Neural progenitor cell (in vitro differentiated cells): Measurements from ENCODE around the gene ZNF324.
"Not testable (repeated sequence)": the region's sequence is repeated elsewhere in the genome, so short reads cannot be mapped to it uniquely, and the experiment has no call there.

ENCODE experiments used
- CTCF ChIP-seq: fragments of 200-600 bp; sonication (generic); IDR thresholded peaks from 2 replicates; pipeline ENCODE4 v1.5.1; 2017; ENCODE audit warnings: antibody characterized with exemption, mild to moderate bottlenecking
- EZH2 ChIP-seq: fragments of 200-600 bp; sonication (generic); IDR thresholded peaks from 2 replicates; pipeline ENCODE4 v1.6.1; 2017; ENCODE audit warnings: antibody characterized with exemption, mild to moderate bottlenecking, moderate library complexity

- not testable (repeated sequence) for TF ChIP-seq EZH2, CTCF
These were observed 40.8 kb downstream of the ZNF324 start for GRCh38 chr19:58507602-58508223.
